SK-N-SH treated with all-trans-retinoic acid at 6 μM for 48 hours (cell line): ENCODE data around the gene MTA1.

Source experiments
- ATAC-seq: fragments of 200-7000 bp; cut with Tn5 transposase; 3 replicates; pipeline ENCODE4 v1.9.1; 2020; ENCODE audit warnings: mild to moderate bottlenecking, moderate library complexity
- ARNTL ChIP-seq: fragments of 450-650 bp; formaldehyde crosslinking; IDR thresholded peaks from 2 replicates; pipeline ENCODE4 v1.5.0; 2020; ENCODE audit warnings: low read depth, mild to moderate bottlenecking, moderate library complexity, borderline replicate concordance
- CREB5 ChIP-seq: fragments of 250-450 bp; sonication (Bioruptor Pico); IDR thresholded peaks from 2 replicates; pipeline ENCODE4 v1.5.1; 2020; ENCODE audit warnings: low read depth, mild to moderate bottlenecking, moderate library complexity
- CSDC2 ChIP-seq: fragments of 250-450 bp; sonication (Bioruptor Pico); IDR thresholded peaks from 2 replicates; pipeline ENCODE4 v1.5.0; 2020; ENCODE audit warnings: mild to moderate bottlenecking, moderate library complexity
- CSRNP3 ChIP-seq: fragments of 250-450 bp; sonication (Bioruptor Pico); IDR thresholded peaks from 2 replicates; pipeline ENCODE4 v1.5.1; 2021; ENCODE audit warnings: mild to moderate bottlenecking, moderate library complexity
- ESRRG ChIP-seq: fragments of 250-450 bp; sonication (Bioruptor Pico); IDR thresholded peaks from 2 replicates; pipeline ENCODE4 v1.6.1; 2021; ENCODE audit warnings: mild to moderate bottlenecking
- GLIS3 ChIP-seq: fragments of 250-450 bp; sonication (Bioruptor Pico); IDR thresholded peaks from 2 replicates; pipeline ENCODE4 v1.5.0; 2020; ENCODE audit warnings: mild to moderate bottlenecking, moderate library complexity
- OSR1 ChIP-seq: fragments of 250-450 bp; sonication (Bioruptor Pico); IDR thresholded peaks from 2 replicates; pipeline ENCODE4 v1.8.0; 2022; ENCODE audit warnings: moderate library complexity, mild to moderate bottlenecking, inconsistent platforms
- POU6F1 ChIP-seq: fragments of 250-450 bp; sonication (Bioruptor Pico); IDR thresholded peaks from 2 replicates; pipeline ENCODE4 v1.8.0; 2021; ENCODE audit warnings: low read depth, mild to moderate bottlenecking, moderate library complexity, borderline replicate concordance
- PPARA ChIP-seq: fragments of 250-450 bp; sonication (Bioruptor Pico); IDR thresholded peaks from 2 replicates; pipeline ENCODE4 v1.5.0; 2020; ENCODE audit warnings: mild to moderate bottlenecking, borderline replicate concordance
- RARB ChIP-seq: fragments of 250-450 bp; sonication (Bioruptor Pico); IDR thresholded peaks from 2 replicates; pipeline ENCODE4 v1.8.0; 2021; ENCODE audit warnings: mild to moderate bottlenecking, moderate library complexity
- SNAI2 ChIP-seq: fragments of 250-450 bp; sonication (Bioruptor Pico); IDR thresholded peaks from 2 replicates; pipeline ENCODE4 v1.5.0; 2020; ENCODE audit warnings: mild to moderate bottlenecking, moderate library complexity
- TSHZ2 ChIP-seq: fragments of 250-450 bp; sonication (Bioruptor Pico); IDR thresholded peaks from 2 replicates; pipeline ENCODE4 v1.5.0; 2020; ENCODE audit warnings: mild to moderate bottlenecking, moderate library complexity
- ZC3H10 ChIP-seq: fragments of 250-450 bp; sonication (Bioruptor Pico); IDR thresholded peaks from 2 replicates; pipeline ENCODE4 v1.5.1; 2021; ENCODE audit warnings: mild to moderate bottlenecking, moderate library complexity
- ZFP3 ChIP-seq: fragments of 250-450 bp; sonication (Bioruptor Pico); IDR thresholded peaks from 2 replicates; pipeline ENCODE4 v1.5.0; 2020; ENCODE audit warnings: mild to moderate bottlenecking, moderate library complexity
- ZNF565 ChIP-seq: fragments of 450-650 bp; formaldehyde crosslinking; conservative IDR thresholded peaks from 2 replicates; pipeline ENCODE4 v1.5.0; 2020; ENCODE audit warnings: low read depth, mild to moderate bottlenecking, moderate library complexity
- ZNF70 ChIP-seq: fragments of 450-650 bp; formaldehyde crosslinking; IDR thresholded peaks from 2 replicates; pipeline ENCODE4 v1.5.0; 2020; ENCODE audit warnings: mild to moderate bottlenecking, moderate library complexity
- ZNF8 ChIP-seq: fragments of 450-650 bp; formaldehyde crosslinking; IDR thresholded peaks from 2 replicates; pipeline ENCODE4 v1.5.0; 2020; ENCODE audit warnings: mild to moderate bottlenecking, moderate library complexity

Gene MTA1

GRCh38 chr14:105394714-105395537 lies 24.7 kb upstream of the MTA1 start (continued):
- TF ChIP-seq ARNTL (CRISPR knock-in tag) (no peak), ZC3H10 (CRISPR knock-in tag) (no peak), ZNF565 (no peak)

- TF ChIP-seq CSDC2 (CRISPR knock-in tag), result no peak
- no peak for TF ChIP-seq SNAI2
- no peak for TF ChIP-seq PPARA
- TF ChIP-seq ZNF8 (CRISPR knock-in tag), result no peak
- TF ChIP-seq GLIS3 (CRISPR knock-in tag), result no peak
- TF ChIP-seq CREB5 (CRISPR knock-in tag), result no peak
- TF ChIP-seq POU6F1 (CRISPR knock-in tag), result no peak
- no peak for TF ChIP-seq ZFP3 (CRISPR knock-in tag)
- TF ChIP-seq ZC3H10 (CRISPR knock-in tag), result no peak
- no peak for TF ChIP-seq TSHZ2 (CRISPR knock-in tag)
- TF ChIP-seq CSRNP3 (CRISPR knock-in tag), result no peak
- no peak for TF ChIP-seq RARB (CRISPR knock-in tag)
- no peak for TF ChIP-seq OSR1 (CRISPR knock-in tag)
- TF ChIP-seq, all 23 proteins: peak for 0
Observed at GRCh38 chr14:105395538-105395854, 24.1 kb upstream of the MTA1 start.

GRCh38 chr14:105397350-105397931 lies 22.2 kb upstream of the MTA1 start:
- no peak for TF ChIP-seq ZFP3 (CRISPR knock-in tag)
- TF ChIP-seq RARB (CRISPR knock-in tag), result no peak
- no peak for TF ChIP-seq ZNF8 (CRISPR knock-in tag)
- TF ChIP-seq ESRRG (CRISPR knock-in tag), result no peak
- no peak for TF ChIP-seq ARNTL (CRISPR knock-in tag)
- TF ChIP-seq ZNF70 (CRISPR knock-in tag), result no peak
- TF ChIP-seq PPARA, result no peak
- no peak for TF ChIP-seq POU6F1 (CRISPR knock-in tag)
- TF ChIP-seq SNAI2, result no peak
- TF ChIP-seq, all 23 proteins: peak for 0
- no peak for ATAC-seq

More at GRCh38 chr14:105395538-105395854, 24.1 kb upstream of the MTA1 start:
- ATAC-seq, result no peak
